ENCODE data around the gene CDKAL1. TPM values are rescaled to one million over a fixed set of nuclear protein-coding genes. Genes with fewer than 3 reads are reported as not detected.

The CDKAL1 gene
- total RNA-seq, 1 donor, result 12.1 TPM

DNA sequence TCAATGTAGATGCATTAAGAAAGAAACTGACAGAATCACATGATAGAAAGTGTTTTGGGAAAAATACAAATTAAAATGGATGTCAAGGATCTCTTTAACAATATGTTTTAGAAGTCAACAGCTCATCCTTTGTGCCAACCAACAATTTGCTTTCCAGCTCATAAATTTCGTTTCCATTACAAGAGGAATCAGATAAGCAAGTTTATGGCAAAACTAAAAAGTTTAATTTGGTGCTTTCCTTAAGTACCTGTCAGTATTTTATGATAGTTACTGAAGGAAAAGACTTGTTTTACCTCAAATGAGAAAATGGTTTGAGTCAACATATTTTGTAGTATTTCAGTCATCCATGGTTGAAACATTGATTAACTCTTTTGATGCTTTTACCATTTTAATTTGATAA is 130.0 kb downstream of the CDKAL1 start:
- no peak for DNase-seq (ENCODE audit: low read depth in 2 of 3, low spot score in 2 of 3)

DNA sequence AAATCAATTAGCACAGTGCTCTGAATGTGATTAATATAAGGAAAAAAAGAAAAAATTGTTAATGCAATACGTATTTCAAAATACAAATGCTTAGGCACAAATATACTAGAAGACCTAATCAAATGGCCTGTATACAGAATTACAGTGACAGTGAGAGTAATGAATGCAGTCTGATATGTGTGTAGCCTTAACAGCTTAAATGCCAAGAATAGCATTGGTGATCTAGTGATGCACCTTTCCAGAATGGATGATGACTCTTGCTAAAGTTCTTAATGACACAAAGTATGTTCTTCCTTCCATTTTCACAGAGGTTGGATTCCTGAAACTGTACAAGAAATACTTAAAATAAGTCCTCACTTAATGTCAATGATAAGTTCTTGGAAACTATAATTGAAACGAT is 131.0 kb downstream of the CDKAL1 start:
- DNase-seq (ENCODE audit: low read depth in 2 of 3, low spot score in 2 of 3), result no peak

GRCh38 chr6:20669571-20670314 is 135.5 kb downstream of the CDKAL1 start:
- DNase-seq (ENCODE audit: low read depth in 2 of 3, low spot score in 2 of 3), result no peak

DNA sequence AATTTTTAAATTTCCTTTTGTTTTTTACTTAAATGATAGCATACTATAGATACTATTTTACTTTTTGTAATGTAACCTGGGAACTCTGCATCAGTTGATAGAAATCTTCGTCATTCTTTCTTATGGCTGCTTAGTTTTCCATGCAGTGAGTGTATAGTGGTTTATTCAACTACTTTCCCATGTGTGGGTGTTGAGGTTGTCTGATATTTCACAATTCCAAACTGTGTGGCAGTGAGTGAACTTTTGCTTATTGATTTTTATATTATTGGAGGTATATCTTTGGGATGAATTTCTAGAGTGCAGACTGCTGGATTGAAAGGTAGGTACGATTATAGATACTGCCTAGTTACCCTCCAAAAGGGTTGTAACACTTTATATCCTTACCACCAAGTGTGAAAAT is 136.5 kb downstream of the CDKAL1 start:
- DNase-seq (ENCODE audit: low read depth in 2 of 3, low spot score in 2 of 3), result no peak

- no peak for DNase-seq (ENCODE audit: low read depth in 2 of 3, low spot score in 2 of 3)
Observed at GRCh38 chr6:20672038-20672437, 137.8 kb downstream of the CDKAL1 start.

DNA sequence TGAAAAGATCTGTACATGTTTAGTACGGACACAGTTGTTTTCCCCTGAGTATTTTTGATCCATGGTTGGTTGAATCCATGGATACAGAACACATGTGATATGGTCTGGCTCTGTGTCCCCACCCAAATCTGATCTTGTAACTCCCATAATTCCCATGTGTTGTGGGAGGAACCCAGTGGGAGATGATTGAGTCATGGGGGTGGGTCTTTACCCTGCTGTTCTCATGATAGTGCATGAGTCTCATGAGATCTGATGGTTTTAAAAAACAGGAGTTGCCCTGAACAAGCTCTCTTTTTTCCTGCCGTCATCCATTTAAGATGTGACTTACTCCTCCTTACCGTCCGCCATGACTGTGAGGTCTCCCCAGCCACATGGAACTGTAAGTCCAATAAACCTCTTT is 139.2 kb downstream of the CDKAL1 start:
- no peak for DNase-seq (ENCODE audit: low read depth in 2 of 3, low spot score in 2 of 3)

DNA sequence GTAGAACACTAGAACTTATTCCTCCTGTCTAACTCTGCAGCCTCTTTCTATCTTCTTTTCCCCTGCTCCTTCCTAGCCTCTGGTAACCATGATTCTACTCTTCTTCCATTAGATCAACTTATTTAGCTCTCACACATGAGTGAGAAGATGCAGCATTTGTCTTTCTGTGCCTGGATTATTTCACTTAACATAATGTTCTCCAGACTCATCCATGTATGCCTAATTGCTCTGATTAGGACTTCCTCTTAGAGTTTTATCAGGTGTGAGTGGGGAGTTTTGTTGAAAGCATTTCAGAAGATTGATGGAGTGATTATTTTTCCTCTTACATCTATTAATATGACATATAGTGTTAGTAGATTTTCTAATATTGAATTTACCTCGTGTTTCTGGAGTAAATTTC is 140.4 kb downstream of the CDKAL1 start:
- DNase-seq (ENCODE audit: low read depth in 2 of 3, low spot score in 2 of 3), result no peak

GRCh38 chr6:20678831-20679352 is 144.6 kb downstream of the CDKAL1 start:
- DNase-seq (ENCODE audit: low read depth in 2 of 3, low spot score in 2 of 3), result no peak

DNA sequence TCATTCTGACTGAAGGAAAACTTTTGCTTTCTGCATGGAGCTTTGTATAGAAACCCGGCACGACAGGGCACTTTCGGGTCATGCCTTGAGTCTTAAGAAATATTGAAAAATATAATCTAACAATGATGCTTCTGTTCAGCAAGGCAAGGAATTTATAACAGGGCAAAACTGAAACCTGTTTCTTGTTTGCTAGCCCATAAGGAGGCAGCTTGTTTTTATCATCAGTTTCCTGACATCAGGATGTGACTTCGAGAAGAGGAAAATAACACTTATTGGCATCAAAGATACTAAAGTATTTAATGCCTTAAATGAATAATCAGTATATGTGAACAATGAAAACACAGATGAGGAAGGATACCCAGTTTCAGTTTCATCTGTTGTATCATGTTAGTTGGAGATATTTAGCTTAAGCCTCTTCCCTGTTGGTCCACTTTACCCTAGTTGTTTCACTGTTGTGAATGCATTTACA is 146.5 kb downstream of the CDKAL1 start:
- peak in 1 of 3 donors; percentile 19 for DNase-seq (ENCODE audit: low read depth in 2 of 3, low spot score in 2 of 3)

GRCh38 chr6:20681243-20681684 is 147.0 kb downstream of the CDKAL1 start:
- no peak for DNase-seq (ENCODE audit: low read depth in 2 of 3, low spot score in 2 of 3)

GRCh38 chr6:20684474-20684873 is 150.2 kb downstream of the CDKAL1 start:
- DNase-seq (ENCODE audit: low read depth in 2 of 3, low spot score in 2 of 3), result no peak

- no peak for DNase-seq (ENCODE audit: low read depth in 2 of 3, low spot score in 2 of 3)
Observed at GRCh38 chr6:20686142-20686541, 151.9 kb downstream of the CDKAL1 start.

DNA sequence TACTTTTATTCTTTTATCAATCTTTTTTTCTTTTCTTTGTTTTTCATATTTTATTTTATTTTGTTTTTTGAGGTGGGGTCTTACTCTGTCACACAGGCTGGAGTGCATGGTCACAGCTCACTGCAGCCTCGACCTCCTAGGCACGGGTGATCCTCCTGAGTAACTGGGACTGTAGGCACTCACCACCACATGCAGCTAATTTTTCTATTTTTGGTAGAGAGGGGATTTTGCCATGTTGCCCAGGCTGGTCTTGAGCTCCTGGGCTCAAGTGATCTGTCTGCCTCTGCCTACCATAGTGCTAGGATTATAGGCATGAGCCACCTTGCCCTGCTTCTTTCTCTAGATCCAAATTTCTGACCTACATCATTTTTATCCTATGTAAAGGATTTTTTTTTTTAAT is 153.2 kb downstream of the CDKAL1 start:
- DNase-seq (ENCODE audit: low read depth in 2 of 3, low spot score in 2 of 3), result no peak

DNA sequence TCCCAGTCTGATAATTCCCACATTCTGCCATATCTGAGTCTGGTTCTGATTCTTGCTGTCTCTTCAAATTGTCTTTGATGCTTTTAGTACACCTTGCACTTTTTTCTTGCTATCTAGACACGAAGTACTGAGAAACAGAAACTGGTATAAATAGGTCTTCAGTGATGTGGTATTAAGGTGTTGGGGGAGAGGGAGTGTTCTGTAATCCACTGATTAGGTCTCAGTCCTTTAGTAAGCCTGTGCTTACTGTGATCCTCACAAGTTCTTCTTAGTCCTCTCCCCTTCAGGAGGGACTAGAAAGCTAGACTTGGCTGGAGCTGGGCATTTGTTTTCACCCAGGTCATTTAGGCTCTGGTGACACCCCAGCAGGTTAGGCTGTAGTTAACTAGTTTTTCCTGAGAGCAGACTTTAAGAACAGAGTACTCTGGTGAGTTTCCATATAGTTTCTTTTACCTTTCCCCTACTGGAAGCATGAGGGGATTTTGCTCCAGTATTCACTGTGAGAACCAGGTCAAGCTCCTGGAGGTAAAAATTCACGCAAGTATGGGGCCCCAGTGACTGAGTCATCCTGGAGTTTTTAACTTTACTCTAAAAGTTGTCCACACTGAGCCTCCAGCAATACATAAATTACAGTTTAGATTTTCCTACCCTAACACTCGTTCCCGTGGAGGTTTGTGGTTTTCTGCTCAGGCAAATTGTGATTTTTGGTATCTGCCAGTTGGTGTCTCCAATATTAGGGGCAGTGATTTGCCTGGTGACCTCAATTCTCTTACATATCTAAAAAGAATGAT is 154.6 kb downstream of the CDKAL1 start:
- DNase-seq (ENCODE audit: low read depth in 2 of 3, low spot score in 2 of 3), result no peak

DNA sequence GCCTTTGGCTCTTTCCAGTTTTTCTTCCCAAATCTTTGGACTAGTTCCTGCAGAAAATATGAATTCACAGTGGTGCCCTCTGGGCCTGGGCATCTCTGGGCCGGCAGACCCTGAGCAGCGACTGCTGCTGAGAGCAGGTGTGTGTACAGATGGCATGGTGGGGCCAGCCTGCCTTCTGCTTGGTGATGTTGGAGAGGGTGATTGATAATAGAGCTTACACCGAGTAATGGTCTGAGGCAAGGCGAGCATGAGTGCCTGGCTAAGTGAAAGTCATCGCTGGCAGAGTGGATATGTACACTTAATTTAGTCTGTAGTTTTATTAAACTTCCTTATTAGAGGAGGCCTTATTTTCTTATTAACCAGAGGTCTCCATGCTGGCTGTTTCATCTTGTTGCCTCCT is 156.9 kb downstream of the CDKAL1 start:
- no peak for DNase-seq (ENCODE audit: low read depth in 2 of 3, low spot score in 2 of 3)

DNA sequence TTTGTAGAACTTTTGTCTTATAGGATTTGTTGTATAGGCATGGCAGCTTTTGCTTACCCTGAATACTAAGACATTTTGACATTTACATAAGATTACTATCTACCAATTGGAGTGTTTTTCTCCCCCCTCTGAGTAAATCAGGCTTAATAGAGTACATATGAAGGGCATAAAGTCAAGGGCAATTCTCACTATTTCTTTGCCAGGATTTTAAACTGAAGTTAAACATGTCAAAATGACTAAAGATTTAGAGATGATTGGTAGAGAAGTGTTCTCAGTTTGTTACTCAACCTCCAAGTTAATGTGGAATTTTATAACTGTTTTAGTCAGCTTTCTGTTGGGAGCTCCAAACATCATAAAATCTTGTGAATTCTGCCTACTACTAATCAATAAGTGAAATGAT is 157.8 kb downstream of the CDKAL1 start:
- DNase-seq (ENCODE audit: low read depth in 2 of 3, low spot score in 2 of 3), result no peak

DNA sequence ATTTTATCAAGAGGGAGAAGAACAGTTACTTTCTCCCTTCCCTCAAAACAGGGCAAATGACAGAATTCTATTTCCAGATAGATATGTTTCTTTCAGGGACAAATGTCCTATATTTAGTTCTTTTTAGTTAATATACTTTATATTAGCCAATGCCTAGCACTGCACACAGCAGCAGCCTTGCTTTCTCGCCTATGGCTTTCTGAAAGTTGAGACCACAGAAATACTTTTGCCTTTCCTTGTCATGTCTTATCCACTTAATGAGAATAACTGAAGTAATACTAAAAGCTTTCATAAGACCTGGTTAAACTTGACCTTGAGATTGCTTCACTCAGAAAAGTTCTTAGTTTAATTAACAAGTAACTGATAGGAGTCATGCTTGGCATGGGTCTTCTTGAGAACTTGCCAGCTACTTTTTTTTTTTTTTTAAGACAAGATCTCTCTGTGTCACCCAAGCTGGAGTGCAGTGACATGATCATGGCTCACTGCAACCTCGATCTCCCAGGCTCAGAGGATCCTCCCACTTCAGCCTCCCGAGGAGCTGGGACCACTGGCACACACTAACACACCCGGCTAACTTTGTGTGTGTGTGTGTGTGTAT is 159.3 kb downstream of the CDKAL1 start:
- no peak for DNase-seq (ENCODE audit: low read depth in 2 of 3, low spot score in 2 of 3)

GRCh38 chr6:20696676-20697075 is 162.4 kb downstream of the CDKAL1 start:
- no peak for DNase-seq (ENCODE audit: low read depth in 2 of 3, low spot score in 2 of 3)

DNA sequence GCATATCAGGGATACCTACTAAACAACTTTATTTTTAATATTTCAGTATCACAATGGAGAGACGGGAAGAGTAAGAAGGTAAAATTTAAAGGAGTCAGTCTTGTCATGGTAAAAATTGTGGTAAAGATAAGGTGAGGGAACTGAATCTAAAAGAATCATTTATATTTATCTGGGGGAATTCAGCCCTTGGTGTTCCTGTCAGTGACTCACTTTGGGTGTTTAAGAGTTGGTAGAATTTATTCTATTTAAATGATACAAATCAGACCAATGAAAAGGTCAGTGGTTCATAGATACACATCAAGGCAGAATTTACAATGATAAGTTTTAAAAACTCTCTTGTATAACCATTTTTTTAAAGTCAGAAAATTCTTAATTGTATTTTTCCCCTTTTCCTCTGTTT is 164.4 kb downstream of the CDKAL1 start:
- DNase-seq (ENCODE audit: low read depth in 2 of 3, low spot score in 2 of 3), result no peak

- DNase-seq (ENCODE audit: low read depth in 2 of 3, low spot score in 2 of 3), result no peak
Observed at GRCh38 chr6:20699402-20699801, 165.1 kb downstream of the CDKAL1 start.

- no peak for DNase-seq (ENCODE audit: low read depth in 2 of 3, low spot score in 2 of 3)
Observed at GRCh38 chr6:20700375-20700774, 166.1 kb downstream of the CDKAL1 start.

Measured in hematopoietic multipotent progenitor cell (in vitro differentiated cells).